Neural cell (in vitro differentiated cells): ENCODE data around the gene RRN3.
"Not testable (repeated sequence)": the region's sequence is repeated elsewhere in the genome, so short reads cannot be mapped to it uniquely, and the experiment has no call there.

Experiments
- EZH2 ChIP-seq: fragments of 200-600, 300-800 bp; shearing (Covaris generic), sonication (generic); IDR thresholded peaks from 2 replicates; pipeline ENCODE4 v1.6.1; 2014; ENCODE audit warnings: antibody characterized with exemption, low read length, borderline replicate concordance, mild to moderate bottlenecking; ENCODE audit not compliant: insufficient read depth, poor library complexity, severe bottlenecking
- TF ChIP-seq, protein P1 (sequence below): fragments of 450-650 bp; IDR thresholded peaks from 2 replicates; pipeline ENCODE4 v1.5.1; 2014; ENCODE audit warnings: antibody characterized with exemption, mild to moderate bottlenecking, moderate library complexity; ENCODE audit not compliant: poor library complexity, severe bottlenecking

DNA sequence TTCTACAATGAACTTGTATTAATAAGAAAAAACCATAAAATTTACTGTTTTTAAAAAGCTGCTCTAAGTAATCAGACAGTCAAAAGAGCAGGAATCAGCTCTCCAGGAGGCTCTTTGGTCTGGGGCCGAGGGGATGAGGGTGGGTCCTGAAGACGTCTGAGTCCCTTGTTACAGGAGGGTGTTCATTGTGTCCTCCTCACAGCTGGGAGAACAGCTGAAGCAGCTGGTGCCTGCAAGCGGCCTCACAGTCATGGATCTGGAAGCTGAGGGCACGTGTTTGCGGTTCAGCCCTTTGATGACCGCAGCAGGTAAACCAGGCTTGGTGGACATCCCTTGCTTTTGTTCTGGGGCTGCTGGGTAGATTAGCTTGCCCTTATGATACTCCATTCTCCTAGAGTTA, 64.3 kb downstream of the RRN3 start:
- TF ChIP-seq, protein P1, sequence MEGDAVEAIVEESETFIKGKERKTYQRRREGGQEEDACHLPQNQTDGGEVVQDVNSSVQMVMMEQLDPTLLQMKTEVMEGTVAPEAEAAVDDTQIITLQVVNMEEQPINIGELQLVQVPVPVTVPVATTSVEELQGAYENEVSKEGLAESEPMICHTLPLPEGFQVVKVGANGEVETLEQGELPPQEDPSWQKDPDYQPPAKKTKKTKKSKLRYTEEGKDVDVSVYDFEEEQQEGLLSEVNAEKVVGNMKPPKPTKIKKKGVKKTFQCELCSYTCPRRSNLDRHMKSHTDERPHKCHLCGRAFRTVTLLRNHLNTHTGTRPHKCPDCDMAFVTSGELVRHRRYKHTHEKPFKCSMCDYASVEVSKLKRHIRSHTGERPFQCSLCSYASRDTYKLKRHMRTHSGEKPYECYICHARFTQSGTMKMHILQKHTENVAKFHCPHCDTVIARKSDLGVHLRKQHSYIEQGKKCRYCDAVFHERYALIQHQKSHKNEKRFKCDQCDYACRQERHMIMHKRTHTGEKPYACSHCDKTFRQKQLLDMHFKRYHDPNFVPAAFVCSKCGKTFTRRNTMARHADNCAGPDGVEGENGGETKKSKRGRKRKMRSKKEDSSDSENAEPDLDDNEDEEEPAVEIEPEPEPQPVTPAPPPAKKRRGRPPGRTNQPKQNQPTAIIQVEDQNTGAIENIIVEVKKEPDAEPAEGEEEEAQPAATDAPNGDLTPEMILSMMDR = not testable (repeated sequence)
- TF ChIP-seq EZH2 = not testable (repeated sequence)
